GM12878 (cell line): Measurements from ENCODE around the gene MFSD8. TPM values are rescaled to one million over a fixed set of nuclear protein-coding genes. Genes with fewer than 3 reads are reported as not detected.
A peak's percentile ranks its signal among the peaks of the same experiment; 100 is the strongest.

Experiments used
- ATAC-seq: fragments of 200-7000 bp; cut with Tn5 transposase; 3 replicates; pipeline ENCODE4 v1.9.1; 2020; ENCODE audit warnings: mild to moderate bottlenecking, moderate library complexity
- BruUV-seq: library from RNA; stranded (reverse); fragments of 400-500 nt; replicated peaks from 2 replicates; lab custom pipeline; 2021; lab: Mats Ljungman, UMichigan
- CTCF ChIA-PET: fragments of 300-600 bp; sonication (Branson Sonifier 250); formaldehyde crosslinking; extraction: SDS; loops from one replicate; lab custom pipeline; 2021; ENCODE audit warnings: inconsistent platforms; lab: Yijun Ruan, JAX
- POLR2A ChIA-PET: fragments of 350-600 bp; formaldehyde crosslinking; extraction: SDS; loops from one replicate; lab custom pipeline; 2021; ENCODE audit warnings: inconsistent platforms; lab: Charles Lee
- RAD21 ChIA-PET: fragments of 300-600 bp; sonication (Branson Sonifier 250); formaldehyde crosslinking; loops from one replicate; lab custom pipeline; 2023; ENCODE audit warnings: antibody characterized with exemption; ENCODE audit not compliant: unreplicated experiment; lab: Charles Lee
- SMC1A ChIA-PET: fragments of 300-600 bp; sonication (Branson Sonifier 250); formaldehyde crosslinking; loops from one replicate; lab custom pipeline; 2023; ENCODE audit not compliant: unreplicated experiment, uncharacterized antibody; lab: Charles Lee
- DNase-seq: peaks from one replicate; pipeline ENCODE4 v3.0.0-alpha.2; 2011; ENCODE audit warnings: low read depth, low spot score
- FAIRE-seq: peaks from 3 replicates; lab custom pipeline; 2011; peaks lifted over from hg19 to GRCh38; lab: Jason Lieb, UNC
- H2AFZ ChIP-seq: 2 replicates; pipeline ENCODE4 v1.6.0; 2011; ENCODE audit warnings: low read depth, low read length, control low read depth; ENCODE audit not compliant: control insufficient read depth
- H3K27ac ChIP-seq: 2 replicates; pipeline ENCODE4 v1.5.1; 2011; ENCODE audit warnings: control low read depth; ENCODE audit not compliant: control insufficient read depth, insufficient read depth
- H3K27me3 ChIP-seq, 2 experiments: replicated peaks in 1 of 2; 2 replicates each; pipeline versions ENCODE4 v1.6.0 to v1.6.1; 2011; ENCODE audit warnings: low read length in 1 of 2; ENCODE audit not compliant: control insufficient read depth in 2 of 2, insufficient read depth in 2 of 2
- H3K36me3 ChIP-seq, 2 experiments: 2 replicates each; pipeline ENCODE4 v1.5.1; 2011; ENCODE audit warnings: low read length in 1 of 2; ENCODE audit not compliant: control insufficient read depth in 2 of 2, insufficient read depth in 2 of 2
- H3K4me1 ChIP-seq: 2 replicates; pipeline ENCODE4 v1.6.1; 2011; ENCODE audit warnings: mild to moderate bottlenecking, low read length, moderate library complexity, mixed read lengths; ENCODE audit not compliant: control insufficient read depth, insufficient read depth
- H3K4me2 ChIP-seq: 2 replicates; pipeline ENCODE4 v1.6.0; 2011; ENCODE audit warnings: control low read depth; ENCODE audit not compliant: control insufficient read depth, insufficient read depth
- H3K4me3 ChIP-seq: fragments of 200-600 bp; sonication (generic); 2 replicates; pipeline ENCODE4 v1.5.1; 2016
- H3K79me2 ChIP-seq: 2 replicates; pipeline ENCODE4 v1.6.0; 2011; ENCODE audit warnings: low read length; ENCODE audit not compliant: control insufficient read depth, insufficient read depth
- H3K9ac ChIP-seq: 2 replicates; pipeline ENCODE4 v1.8.0; 2011; ENCODE audit warnings: low read length, control low read depth, mixed read lengths; ENCODE audit not compliant: control insufficient read depth, insufficient read depth
- H3K9me3 ChIP-seq: replicated peaks from 3 replicates; pipeline ENCODE4 v1.5.1; 2011; ENCODE audit warnings: mild to moderate bottlenecking, low read length; ENCODE audit not compliant: control insufficient read depth, insufficient read depth
- H4K20me1 ChIP-seq: 2 replicates; pipeline ENCODE4 v1.6.0; 2011; ENCODE audit not compliant: control insufficient read depth, insufficient read depth
- ATF7 ChIP-seq: fragments of 450-650 bp; IDR thresholded peaks from 2 replicates; pipeline ENCODE4 v1.6.1; 2016; ENCODE audit warnings: low read depth, mild to moderate bottlenecking
- BHLHE40 ChIP-seq, 2 experiments: fragments of 450-650 bp in 1 of 2; IDR thresholded peaks; 2 replicates each; pipeline ENCODE4 v1.6.1; 2011 to 2017; ENCODE audit warnings: low read depth in 2 of 2, borderline replicate concordance in 1 of 2, improper control_type of control experiment in 1 of 2, low read length in 1 of 2, mild to moderate bottlenecking in 1 of 2
- MTA3 ChIP-seq: IDR thresholded peaks from 2 replicates; pipeline ENCODE4 v1.6.1; 2012; ENCODE audit warnings: low read length, inconsistent platforms, borderline replicate concordance
- NR2C1 ChIP-seq: fragments of 450-650 bp; IDR thresholded peaks from 2 replicates; pipeline ENCODE4 v1.6.1; 2017; ENCODE audit warnings: antibody characterized with exemption, mild to moderate bottlenecking, moderate library complexity
- POLR2AphosphoS5 ChIP-seq: IDR thresholded peaks from 2 replicates; pipeline ENCODE4 v1.6.1; 2011; ENCODE audit warnings: mild to moderate bottlenecking, low read length, inconsistent platforms
- RAD21 ChIP-seq: IDR thresholded peaks from 2 replicates; pipeline ENCODE4 v1.6.1; 2011; ENCODE audit warnings: mild to moderate bottlenecking, low read depth, low read length, moderate library complexity; ENCODE audit not compliant: insufficient read depth
- RFX5 ChIP-seq: IDR thresholded peaks from 2 replicates; pipeline ENCODE4 v1.6.1; 2011; ENCODE audit warnings: low read depth, low read length, improper control_type of control experiment
- SIX5 ChIP-seq: IDR thresholded peaks from 2 replicates; pipeline ENCODE4 v1.6.1; 2011; ENCODE audit warnings: mild to moderate bottlenecking, low read depth, low read length, moderate library complexity; ENCODE audit not compliant: severe bottlenecking
- ZNF24 ChIP-seq: fragments of 450-650 bp; IDR thresholded peaks from 2 replicates; pipeline ENCODE4 v1.6.1; 2017; ENCODE audit warnings: antibody characterized with exemption, mild to moderate bottlenecking
- ZNF384 ChIP-seq: IDR thresholded peaks from 2 replicates; pipeline ENCODE4 v1.6.1; 2012; ENCODE audit warnings: low read depth, mild to moderate bottlenecking, low read length, improper control_type of control experiment, borderline replicate concordance
- WGBS: methylation state at CpG from one replicate; pipeline ENCODE4 v1.1.6; 2016; ENCODE audit warnings: low lambda C conversion rate; ENCODE audit not compliant: insufficient replicate concordance, insufficient coverage; ENCODE audit errors: missing lambda C conversion rate; 5-methylcytosine and 5-hydroxymethylcytosine counted together
- in situ Hi-C: fragments of 300-500 bp; cut with MboI; formaldehyde crosslinking; loops from 9 replicates; pipeline ENCODE4 v1.14.3; 2018; ENCODE audit warnings: mixed read lengths
- intact Hi-C: fragments of 100-400 bp; cut with micrococcal nuclease; formaldehyde crosslinking; loops from one replicate; pipeline ENCODE4 v1.14.2; 2022; ENCODE audit not compliant: unreplicated experiment
- polyA plus RNA-seq, 11 experiments: library from polyadenylated mRNA; depleted of rRNA in 4 of 11; unstranded in 6 of 11; stranded (reverse) in 5 of 11; fragments of >200 nt; fragmentation: Nextera tagmentation in 4 of 11; fragmentation: Illumina TruSeq in 1 of 11; extraction: Ambion mirVana in 4 of 11; extraction: Trizol in 1 of 11; gene quantifications; 1 replicate in 1 of 11; 2 replicates in 10 of 11; pipeline versions ENCODE4 v1.2.1 to v1.2.3, GENCODE V29; 2011 to 2016; ENCODE audit warnings: inconsistent platforms in 2 of 11, missing spikeins in 2 of 11, low read depth in 1 of 11
- total RNA-seq, 4 experiments: library from RNA; depleted of rRNA in 3 of 4; stranded (reverse); fragments of >200 nt in 3 of 4; fragmentation: Illumina TruSeq in 1 of 4; extraction: Trizol in 1 of 4; gene quantifications; 2 replicates each; pipeline versions ENCODE4 v1.2.1 to v1.2.3, GENCODE V29; 2013 to 2021
- TF ChIP-seq, protein P1 (sequence below): IDR thresholded peaks from 2 replicates; pipeline ENCODE4 v1.6.1; 2012; ENCODE audit warnings: improper control_type of control experiment, low read depth, low read length; ENCODE audit not compliant: insufficient replicate concordance

Gene MFSD8
- total and polyA plus RNA-seq, 10 of the 15 experiments (the other 5 are each of a cell fraction or from before 2014, with no cell fraction given), result 12.7 to 29.9 (median 18.4) TPM

DNA sequence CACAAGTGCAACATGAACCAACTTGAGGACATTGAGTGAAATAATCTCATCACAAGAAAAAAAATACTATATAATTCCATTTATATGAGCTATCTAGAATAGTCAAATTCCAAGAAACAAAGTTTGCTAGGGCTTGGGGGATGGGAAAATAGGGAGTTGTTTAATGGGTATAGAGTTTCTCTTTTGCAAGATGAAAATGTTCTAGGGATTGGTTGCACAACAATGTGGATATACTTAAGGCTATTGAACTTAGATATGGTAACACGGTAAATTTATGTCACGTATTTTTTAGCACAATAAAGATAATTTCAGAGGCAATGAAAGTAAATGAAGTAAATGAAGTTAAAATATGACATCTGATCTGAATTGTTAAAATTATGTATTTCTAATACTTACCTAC, 7.9 kb downstream of the MFSD8 start:
- Histone ChIP-seq H3K79me2 (peaks cover 4% of the 10 kb centered on the region; the same call in 1 of the 2 replicates), H3K4me3 (no peak overlapping the region), H2AFZ (no peak overlapping the region), H4K20me1 (no peaks in the 10 kb centered on the region), H3K27me3 (no peaks in the 10 kb centered on the region), H3K4me2 (no peak overlapping the region), H3K27ac (no peak overlapping the region), H3K9me3 (no peaks in the 10 kb centered on the region), H3K4me1 (no peaks in the 10 kb centered on the region), H3K36me3 (no peaks in the 10 kb centered on the region; a peak in 2 of 4 replicates), H3K9ac (no peak overlapping the region)
- intact Hi-C loops (no loop called here), in situ Hi-C loops (no loop called here)
- CTCF ChIA-PET, result no interaction called here
- BruUV-seq, result no TSS peak
- ATAC-seq, result no peak
- FAIRE-seq, result peak; percentile 27
- RAD21 ChIA-PET, result no interaction called here
- DNase-seq, result no peak
- WGBS, result 98% methylated on average over 2 of the region's 2 CpGs
- TF ChIP-seq, protein P1, sequence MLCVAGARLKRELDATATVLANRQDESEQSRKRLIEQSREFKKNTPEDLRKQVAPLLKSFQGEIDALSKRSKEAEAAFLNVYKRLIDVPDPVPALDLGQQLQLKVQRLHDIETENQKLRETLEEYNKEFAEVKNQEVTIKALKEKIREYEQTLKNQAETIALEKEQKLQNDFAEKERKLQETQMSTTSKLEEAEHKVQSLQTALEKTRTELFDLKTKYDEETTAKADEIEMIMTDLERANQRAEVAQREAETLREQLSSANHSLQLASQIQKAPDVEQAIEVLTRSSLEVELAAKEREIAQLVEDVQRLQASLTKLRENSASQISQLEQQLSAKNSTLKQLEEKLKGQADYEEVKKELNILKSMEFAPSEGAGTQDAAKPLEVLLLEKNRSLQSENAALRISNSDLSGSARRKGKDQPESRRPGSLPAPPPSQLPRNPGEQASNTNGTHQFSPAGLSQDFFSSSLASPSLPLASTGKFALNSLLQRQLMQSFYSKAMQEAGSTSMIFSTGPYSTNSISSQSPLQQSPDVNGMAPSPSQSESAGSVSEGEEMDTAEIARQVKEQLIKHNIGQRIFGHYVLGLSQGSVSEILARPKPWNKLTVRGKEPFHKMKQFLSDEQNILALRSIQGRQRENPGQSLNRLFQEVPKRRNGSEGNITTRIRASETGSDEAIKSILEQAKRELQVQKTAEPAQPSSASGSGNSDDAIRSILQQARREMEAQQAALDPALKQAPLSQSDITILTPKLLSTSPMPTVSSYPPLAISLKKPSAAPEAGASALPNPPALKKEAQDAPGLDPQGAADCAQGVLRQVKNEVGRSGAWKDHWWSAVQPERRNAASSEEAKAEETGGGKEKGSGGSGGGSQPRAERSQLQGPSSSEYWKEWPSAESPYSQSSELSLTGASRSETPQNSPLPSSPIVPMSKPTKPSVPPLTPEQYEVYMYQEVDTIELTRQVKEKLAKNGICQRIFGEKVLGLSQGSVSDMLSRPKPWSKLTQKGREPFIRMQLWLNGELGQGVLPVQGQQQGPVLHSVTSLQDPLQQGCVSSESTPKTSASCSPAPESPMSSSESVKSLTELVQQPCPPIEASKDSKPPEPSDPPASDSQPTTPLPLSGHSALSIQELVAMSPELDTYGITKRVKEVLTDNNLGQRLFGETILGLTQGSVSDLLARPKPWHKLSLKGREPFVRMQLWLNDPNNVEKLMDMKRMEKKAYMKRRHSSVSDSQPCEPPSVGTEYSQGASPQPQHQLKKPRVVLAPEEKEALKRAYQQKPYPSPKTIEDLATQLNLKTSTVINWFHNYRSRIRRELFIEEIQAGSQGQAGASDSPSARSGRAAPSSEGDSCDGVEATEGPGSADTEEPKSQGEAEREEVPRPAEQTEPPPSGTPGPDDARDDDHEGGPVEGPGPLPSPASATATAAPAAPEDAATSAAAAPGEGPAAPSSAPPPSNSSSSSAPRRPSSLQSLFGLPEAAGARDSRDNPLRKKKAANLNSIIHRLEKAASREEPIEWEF, result no peak
- TF ChIP-seq BHLHE40 (IDR thresholded peaks at IDR 0.05; ENCODE audit: borderline replicate concordance in 1 of 2, low read depth in 2 of 2, low read length in 1 of 2), result no peak
- TF ChIP-seq MTA3, result no peak
- no peak for TF ChIP-seq ZNF24
- TF ChIP-seq SIX5, result no peak
- TF ChIP-seq RAD21, result no peak
- no peak for TF ChIP-seq ATF7
- no peak for TF ChIP-seq RFX5
- no peak for TF ChIP-seq POLR2AphosphoS5
- TF ChIP-seq NR2C1, result no peak
- no peak for TF ChIP-seq ZNF384
- SMC1A ChIA-PET, result interaction anchor here (1.9 kb wide), 1 partner anchor 8 kb away, joined by 6 read pairs; the partner anchor contains the start of genes ABHD18 and MFSD8
- POLR2A ChIA-PET, result no interaction called here
